IMR-90 (cell line): ENCODE measurements around the gene PHAF1. TPM values are rescaled to one million over a fixed set of nuclear protein-coding genes. Genes with fewer than 3 reads are reported as not detected.

Source experiments
- ATAC-seq: fragments of 200-7000 bp; cut with Tn5 transposase; 2 replicates; pipeline ENCODE4 v1.9.1; 2020; ENCODE audit warnings: low read depth, mild to moderate bottlenecking, moderate library complexity
- BruUV-seq: library from RNA; stranded (reverse); fragments of 400-500 nt; replicated peaks from 2 replicates; lab custom pipeline; 2021; lab: Mats Ljungman, UMichigan
- CTCF ChIA-PET: fragments of 300-600 bp; formaldehyde crosslinking; extraction: SDS; loops from one replicate; lab custom pipeline; 2021; ENCODE audit warnings: antibody characterized with exemption; lab: Yijun Ruan, JAX
- POLR2A ChIA-PET: fragments of 300-600 bp; sonication (Branson Sonifier 250); formaldehyde crosslinking; loops from one replicate; lab custom pipeline; 2022; ENCODE audit warnings: antibody characterized with exemption; ENCODE audit not compliant: unreplicated experiment; lab: Charles Lee
- DNase-seq: peaks from one replicate; pipeline ENCODE4 v3.0.0; 2013
- H2AFZ ChIP-seq: replicated peaks from 2 replicates; pipeline ENCODE3; 2013; ENCODE audit warnings: low read length, mild to moderate bottlenecking; ENCODE audit not compliant: poor library complexity
- H2AK5ac ChIP-seq: 2 replicates; pipeline ENCODE4 v1.6.1; 2013; ENCODE audit warnings: low read depth, low read length, inconsistent platforms
- H2AK9ac ChIP-seq: replicated peaks from 2 replicates; pipeline ENCODE3; 2013; ENCODE audit warnings: mild to moderate bottlenecking, low read depth, low read length, moderate library complexity; ENCODE audit not compliant: poor library complexity
- H2BK120ac ChIP-seq: 2 replicates; pipeline ENCODE4 v1.6.1; 2013; ENCODE audit warnings: low read depth, low read length, inconsistent platforms
- H2BK15ac ChIP-seq: 3 replicates; pipeline ENCODE4 v1.6.1; 2013; ENCODE audit warnings: low read depth, low read length, inconsistent platforms
- H2BK20ac ChIP-seq: 2 replicates; pipeline ENCODE4 v1.6.1; 2013; ENCODE audit warnings: low read depth, mild to moderate bottlenecking, inconsistent platforms, low read length, moderate library complexity
- H2BK5ac ChIP-seq: 2 replicates; pipeline ENCODE4 v1.6.1; 2013; ENCODE audit warnings: mild to moderate bottlenecking, low read depth, low read length, inconsistent platforms; ENCODE audit not compliant: poor library complexity, severe bottlenecking
- H3K14ac ChIP-seq: replicated peaks from 2 replicates; pipeline ENCODE4 v1.6.1; 2013; ENCODE audit warnings: low read depth, low read length, inconsistent platforms
- H3K18ac ChIP-seq: 2 replicates; pipeline ENCODE4 v1.6.1; 2013; ENCODE audit warnings: low read depth, low read length, control low read depth
- H3K23ac ChIP-seq: 2 replicates; pipeline ENCODE4 v1.6.1; 2013; ENCODE audit warnings: low read depth, low read length, inconsistent platforms
- H3K27ac ChIP-seq: 2 replicates; pipeline ENCODE4 v1.5.1; 2013; ENCODE audit warnings: mild to moderate bottlenecking, control low read depth, low read length; ENCODE audit not compliant: insufficient read depth
- H3K27me3 ChIP-seq: 2 replicates; pipeline ENCODE4 v1.6.1; 2013; ENCODE audit warnings: low read length; ENCODE audit not compliant: control insufficient read depth, insufficient read depth
- H3K36me3 ChIP-seq: 2 replicates; pipeline ENCODE4 v1.6.1; 2013; ENCODE audit warnings: low read length, mixed read lengths; ENCODE audit not compliant: control insufficient read depth, insufficient read depth
- H3K4ac ChIP-seq: 2 replicates; pipeline ENCODE4 v1.6.1; 2013; ENCODE audit warnings: low read depth, low read length, inconsistent platforms
- H3K4me1 ChIP-seq: 2 replicates; pipeline ENCODE4 v1.6.1; 2013; ENCODE audit warnings: low read length, mixed read lengths; ENCODE audit not compliant: control insufficient read depth, insufficient read depth
- H3K4me2 ChIP-seq: 2 replicates; pipeline ENCODE4 v1.6.1; 2013; ENCODE audit warnings: low read depth, mild to moderate bottlenecking, control low read depth, low read length, moderate library complexity
- H3K4me3 ChIP-seq: 2 replicates; pipeline ENCODE4 v1.5.1; 2013; ENCODE audit warnings: low read depth, mild to moderate bottlenecking, control low read depth, low read length, moderate library complexity; ENCODE audit not compliant: insufficient read depth
- H3K56ac ChIP-seq: 2 replicates; pipeline ENCODE4 v1.6.1; 2013; ENCODE audit warnings: low read length, inconsistent platforms; ENCODE audit not compliant: insufficient read depth; ENCODE audit errors: extremely low read depth
- H3K79me1 ChIP-seq, 2 experiments: 2 replicates each; pipeline ENCODE4 v1.6.1; 2013; ENCODE audit warnings: low read length in 2 of 2, inconsistent platforms in 1 of 2, low read depth in 1 of 2
- H3K9ac ChIP-seq: 2 replicates; pipeline ENCODE4 v1.6.1; 2013; ENCODE audit warnings: low read depth, low read length, control low read depth
- H3K9me1 ChIP-seq: 2 replicates; pipeline ENCODE4 v1.6.1; 2013; ENCODE audit warnings: low read length, inconsistent platforms; ENCODE audit not compliant: insufficient read depth
- H3K9me3 ChIP-seq: 2 replicates; pipeline ENCODE4 v1.6.1; 2013; ENCODE audit warnings: low read length; ENCODE audit not compliant: control insufficient read depth, insufficient read depth
- H4K20me1 ChIP-seq: 2 replicates; pipeline ENCODE4 v1.6.1; 2013; ENCODE audit warnings: low read length, inconsistent platforms; ENCODE audit not compliant: insufficient read depth
- H4K5ac ChIP-seq: 2 replicates; pipeline ENCODE4 v1.6.1; 2013; ENCODE audit warnings: mild to moderate bottlenecking, low read depth, low read length, control low read depth
- H4K8ac ChIP-seq, 2 experiments: 2 replicates each; pipeline ENCODE4 v1.6.1; 2013; ENCODE audit warnings: low read depth in 2 of 2, low read length in 2 of 2, control low read depth in 1 of 2, inconsistent platforms in 1 of 2
- H4K91ac ChIP-seq: 2 replicates; pipeline ENCODE4 v1.6.1; 2013; ENCODE audit warnings: low read depth, low read length, inconsistent platforms; ENCODE audit not compliant: insufficient read depth
- BHLHE40 ChIP-seq: fragments of 150-350 bp; IDR thresholded peaks from 2 replicates; pipeline ENCODE4 v1.6.1; 2016; ENCODE audit warnings: mild to moderate bottlenecking, low read depth, low read length
- CEBPB ChIP-seq: IDR thresholded peaks from 2 replicates; pipeline ENCODE4 v1.6.1; 2012; ENCODE audit warnings: low read depth, low read length, improper control_type of control experiment
- CHD1 ChIP-seq: IDR thresholded peaks from 2 replicates; pipeline ENCODE4 v1.6.1; 2012; ENCODE audit warnings: low read depth, low read length, improper control_type of control experiment
- FOS ChIP-seq: fragments of 150-350 bp; IDR thresholded peaks from 2 replicates; pipeline ENCODE4 v1.6.1; 2016; ENCODE audit warnings: low read depth, low read length
- MAFK ChIP-seq: IDR thresholded peaks from 2 replicates; pipeline ENCODE4 v1.6.1; 2012; ENCODE audit warnings: low read depth, low read length, improper control_type of control experiment
- MAZ ChIP-seq: IDR thresholded peaks from 2 replicates; pipeline ENCODE4 v1.6.1; 2012; ENCODE audit warnings: low read depth, mild to moderate bottlenecking, low read length, improper control_type of control experiment, moderate library complexity, borderline replicate concordance
- MXI1 ChIP-seq: IDR thresholded peaks from 2 replicates; pipeline ENCODE4 v1.6.1; 2012; ENCODE audit warnings: low read depth, mild to moderate bottlenecking, low read length, moderate library complexity, borderline replicate concordance
- NFE2L2 ChIP-seq: fragments of 150-350 bp; IDR thresholded peaks from 2 replicates; pipeline ENCODE4 v1.6.1; 2016; ENCODE audit warnings: low read depth, mild to moderate bottlenecking, low read length
- POLR2A ChIP-seq: IDR thresholded peaks from 2 replicates; pipeline ENCODE4 v1.6.1; 2012; ENCODE audit warnings: mild to moderate bottlenecking, low read depth, low read length
- RAD21 ChIP-seq: IDR thresholded peaks from 2 replicates; pipeline ENCODE4 v1.6.1; 2012; ENCODE audit warnings: low read length, improper control_type of control experiment
- RCOR1 ChIP-seq: IDR thresholded peaks from 2 replicates; pipeline ENCODE4 v1.6.1; 2012; ENCODE audit warnings: mild to moderate bottlenecking, low read length, improper control_type of control experiment; ENCODE audit not compliant: insufficient replicate concordance
- RFX5 ChIP-seq: IDR thresholded peaks from 2 replicates; pipeline ENCODE4 v1.8.0; 2012; ENCODE audit warnings: low read depth, mild to moderate bottlenecking, low read length, moderate library complexity
- SMC3 ChIP-seq: fragments of 150-350 bp; IDR thresholded peaks from 2 replicates; pipeline ENCODE4 v1.6.1; 2016; ENCODE audit warnings: low read depth, mild to moderate bottlenecking, antibody characterized with exemption, low read length, moderate library complexity
- WGBS, 2 experiments: methylation state at CpG; one replicate each; pipeline versions ENCODE4 v1.1.5 to v1.1.7; 2013; ENCODE audit warnings: missing lambda C conversion rate in 2 of 2; ENCODE audit not compliant: insufficient read length in 1 of 2; ENCODE audit errors: extremely low coverage in 2 of 2; 5-methylcytosine and 5-hydroxymethylcytosine counted together
- dilution Hi-C: fragments of 300-500 bp; cut with HindIII; formaldehyde crosslinking; loops from one replicate; pipeline ENCODE4 v1.14.3; 2018; ENCODE audit warnings: low sequenced_read_pairs; ENCODE audit not compliant: unreplicated experiment
- in situ Hi-C: fragments of 300-500 bp; cut with MboI; formaldehyde crosslinking; loops from 3 replicates; pipeline ENCODE4 v1.14.3; 2019; ENCODE audit warnings: low sequenced_read_pairs, inconsistent platforms, mixed read lengths
- intact Hi-C: fragments of 100-400 bp; cut with micrococcal nuclease; formaldehyde crosslinking; loops from 2 replicates; pipeline ENCODE4 v1.10.0; 2022
- polyA plus RNA-seq, 3 experiments: library from polyadenylated mRNA; depleted of rRNA; stranded (reverse); fragments of >200 nt; gene quantifications; 2 replicates each; pipeline ENCODE4 v1.2.3, GENCODE V29; 2012; ENCODE audit warnings: low replicate concordance in 1 of 3
- total RNA-seq: library from RNA; depleted of rRNA; stranded (reverse); fragments of >200 nt; gene quantifications from 2 replicates; pipeline ENCODE4 v1.2.3, GENCODE V29; 2012
- TF ChIP-seq, protein P1 (sequence below): fragments of 150-350 bp; IDR thresholded peaks from 2 replicates; pipeline ENCODE4 v1.6.1; 2017; ENCODE audit warnings: mild to moderate bottlenecking, antibody characterized with exemption, low read length, low read depth
- TF ChIP-seq, protein P2 (sequence below): fragments of 150-350 bp; IDR thresholded peaks from 2 replicates; pipeline ENCODE4 v1.6.1; 2016; ENCODE audit warnings: low read depth, mild to moderate bottlenecking, low read length, moderate library complexity, borderline replicate concordance
- TF ChIP-seq, protein P3 (sequence below): conservative IDR thresholded peaks from 2 replicates; pipeline ENCODE4 v1.5.1; 2012; ENCODE audit warnings: mild to moderate bottlenecking, low read depth, low read length, improper control_type of control experiment

Gene PHAF1
- total and polyA plus RNA-seq, 2 of the 4 experiments (the other 2 are of a cell fraction), result 14.0 to 19.8 TPM

DNA sequence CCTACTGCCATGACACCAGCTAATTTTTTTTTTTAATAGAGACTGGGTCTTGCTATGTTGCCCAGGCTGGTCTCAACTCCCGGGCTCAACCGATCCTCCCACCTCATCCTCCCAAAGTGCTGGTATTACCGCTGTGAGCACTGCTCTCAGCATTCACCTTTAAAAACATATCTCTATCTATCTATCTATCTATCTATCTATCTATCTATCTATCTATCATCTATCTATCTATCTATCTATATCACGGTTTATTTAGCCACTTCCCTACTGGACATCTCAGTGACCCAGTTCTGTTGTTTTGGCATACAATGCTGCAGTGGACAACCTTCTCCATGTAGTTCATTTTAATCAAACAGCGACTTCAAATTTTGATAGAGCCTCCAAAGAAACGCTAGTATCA, 1.3 kb upstream of the PHAF1 start:
- CTCF ChIA-PET, result no interaction called here
- H3K9ac ChIP-seq, result no peak overlapping the region
- dilution Hi-C loops, result no loop called here

More for the DNA sequence above, 1.3 kb upstream of the PHAF1 start:
- Histone ChIP-seq H3K23ac (no peak overlapping the region), H3K27me3 (no peaks in the 10 kb centered on the region), H2BK15ac (no peak overlapping the region), H3K18ac (no peak overlapping the region), H3K4me3 (no peak overlapping the region), H4K20me1 (peaks cover 14% of the 10 kb centered on the region; the same call in 1 of the 2 replicates), H3K4me1 (peaks cover 9% of the 10 kb centered on the region), H4K5ac (no peak overlapping the region; the same call in 1 of the 2 replicates), H3K9me1 (peaks cover 7% of the 10 kb centered on the region), H2AFZ (no peak overlapping the region), H2AK5ac (no peak overlapping the region), H3K9me3 (no peaks in the 10 kb centered on the region), H3K36me3 (no peaks in the 10 kb centered on the region), H4K8ac (peak overlapping the region in 1 of 2 experiments; percentile 76; a peak in 1 of 4 replicates), H3K4me2 (no peak overlapping the region), H3K56ac (no peak overlapping the region), H2AK9ac (no peak overlapping the region), H3K79me1 (peaks cover 23 to 41% of the 10 kb centered on the region in 2 experiments), H2BK5ac (no peak overlapping the region), H2BK20ac (no peak overlapping the region), H4K91ac (no peak overlapping the region), H3K14ac (no peak overlapping the region), H2BK120ac (no peak overlapping the region), H3K27ac (no peak overlapping the region), H3K4ac (peak overlapping the region; percentile 27; the same call in 1 of the 2 replicates)
- TF ChIP-seq BHLHE40 (no peak), CEBPB (no peak), SMC3 (no peak), NFE2L2 (no peak), RAD21 (no peak), MXI1 (no peak), CHD1 (no peak), MAZ (no peak), FOS (no peak), RFX5 (no peak), RCOR1 (no peak), MAFK (no peak), POLR2A (no peak)
- TF ChIP-seq, protein P1, sequence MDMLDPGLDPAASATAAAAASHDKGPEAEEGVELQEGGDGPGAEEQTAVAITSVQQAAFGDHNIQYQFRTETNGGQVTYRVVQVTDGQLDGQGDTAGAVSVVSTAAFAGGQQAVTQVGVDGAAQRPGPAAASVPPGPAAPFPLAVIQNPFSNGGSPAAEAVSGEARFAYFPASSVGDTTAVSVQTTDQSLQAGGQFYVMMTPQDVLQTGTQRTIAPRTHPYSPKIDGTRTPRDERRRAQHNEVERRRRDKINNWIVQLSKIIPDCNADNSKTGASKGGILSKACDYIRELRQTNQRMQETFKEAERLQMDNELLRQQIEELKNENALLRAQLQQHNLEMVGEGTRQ, result no peak
- TF ChIP-seq, protein P2, sequence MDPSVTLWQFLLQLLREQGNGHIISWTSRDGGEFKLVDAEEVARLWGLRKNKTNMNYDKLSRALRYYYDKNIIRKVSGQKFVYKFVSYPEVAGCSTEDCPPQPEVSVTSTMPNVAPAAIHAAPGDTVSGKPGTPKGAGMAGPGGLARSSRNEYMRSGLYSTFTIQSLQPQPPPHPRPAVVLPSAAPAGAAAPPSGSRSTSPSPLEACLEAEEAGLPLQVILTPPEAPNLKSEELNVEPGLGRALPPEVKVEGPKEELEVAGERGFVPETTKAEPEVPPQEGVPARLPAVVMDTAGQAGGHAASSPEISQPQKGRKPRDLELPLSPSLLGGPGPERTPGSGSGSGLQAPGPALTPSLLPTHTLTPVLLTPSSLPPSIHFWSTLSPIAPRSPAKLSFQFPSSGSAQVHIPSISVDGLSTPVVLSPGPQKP, result no peak
- TF ChIP-seq, protein P3, sequence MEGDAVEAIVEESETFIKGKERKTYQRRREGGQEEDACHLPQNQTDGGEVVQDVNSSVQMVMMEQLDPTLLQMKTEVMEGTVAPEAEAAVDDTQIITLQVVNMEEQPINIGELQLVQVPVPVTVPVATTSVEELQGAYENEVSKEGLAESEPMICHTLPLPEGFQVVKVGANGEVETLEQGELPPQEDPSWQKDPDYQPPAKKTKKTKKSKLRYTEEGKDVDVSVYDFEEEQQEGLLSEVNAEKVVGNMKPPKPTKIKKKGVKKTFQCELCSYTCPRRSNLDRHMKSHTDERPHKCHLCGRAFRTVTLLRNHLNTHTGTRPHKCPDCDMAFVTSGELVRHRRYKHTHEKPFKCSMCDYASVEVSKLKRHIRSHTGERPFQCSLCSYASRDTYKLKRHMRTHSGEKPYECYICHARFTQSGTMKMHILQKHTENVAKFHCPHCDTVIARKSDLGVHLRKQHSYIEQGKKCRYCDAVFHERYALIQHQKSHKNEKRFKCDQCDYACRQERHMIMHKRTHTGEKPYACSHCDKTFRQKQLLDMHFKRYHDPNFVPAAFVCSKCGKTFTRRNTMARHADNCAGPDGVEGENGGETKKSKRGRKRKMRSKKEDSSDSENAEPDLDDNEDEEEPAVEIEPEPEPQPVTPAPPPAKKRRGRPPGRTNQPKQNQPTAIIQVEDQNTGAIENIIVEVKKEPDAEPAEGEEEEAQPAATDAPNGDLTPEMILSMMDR, result no peak
- 100% methylated on average over 4 of the region's 6 CpGs; no CpG with 5 or more reads in 1 of the 2 experiments for whole genome bisulfite sequencing, 2 experiments
- no TSS peak for BruUV-seq
- in situ Hi-C loops, result no loop called here
- no peak for ATAC-seq
- intact Hi-C loops, result no loop called here
- no peak for DNase-seq
- POLR2A ChIA-PET, result no interaction called here
